NCI-H2107 treated with DMSO at 0.1 percent for 48 hours (cell line): ENCODE results near the gene ANKK1.

Source experiments
- DNase-seq: peaks from one replicate; lab custom pipeline; 2025; ENCODE audit not compliant: unreplicated experiment; lab: John Stamatoyannopoulos, UW

The ANKK1 gene

GRCh38 chr11:113387605-113388211 lies at the start of gene ANKK1:
ANKK1 (plus strand) TSS chr11:113387779; CDS start chr11:113387885, 106 bp downstream.
- DNase-seq: no peak

- no peak for DNase-seq
Measured at GRCh38 chr11:113338730-113339129, 48.8 kb upstream of the ANKK1 start.

DNA sequence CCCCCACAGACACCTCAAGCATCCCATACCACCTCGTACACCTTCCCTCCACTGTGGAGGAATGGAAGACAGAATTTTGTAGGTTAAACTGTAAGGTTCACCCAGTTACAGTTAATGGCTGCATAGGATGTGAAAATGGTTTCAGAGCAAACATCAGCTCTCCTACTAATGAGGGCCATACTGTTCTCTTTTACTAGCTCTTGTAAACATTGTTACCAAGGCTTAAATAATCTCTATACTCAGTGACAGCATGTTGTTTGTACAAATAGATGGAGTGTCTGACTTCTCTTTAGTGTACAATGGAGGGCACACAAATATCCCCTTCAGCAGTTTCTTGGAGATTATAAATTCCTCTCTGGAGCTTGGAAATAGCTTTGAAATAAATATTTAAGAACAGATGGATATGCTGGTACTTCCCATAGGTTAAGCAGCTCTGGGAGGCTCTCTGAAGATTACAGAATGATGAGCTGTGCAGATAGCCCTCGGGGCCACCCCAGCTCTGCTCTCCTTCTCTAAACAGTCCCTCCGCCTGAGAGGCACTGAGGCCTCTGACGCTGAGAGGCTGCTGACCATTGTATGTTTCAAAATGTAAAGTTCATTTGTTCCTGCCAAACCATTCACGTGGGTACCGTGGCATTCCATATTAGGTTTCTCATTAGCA lies 47.5 kb upstream of the ANKK1 start:
- DNase-seq: no peak

- no peak for DNase-seq
Measured at GRCh38 chr11:113341388-113342165, 46.0 kb upstream of the ANKK1 start.

- no peak for DNase-seq
Measured at GRCh38 chr11:113345978-113346377, 41.6 kb upstream of the ANKK1 start.

GRCh38 chr11:113349528-113349927 lies 38.1 kb upstream of the ANKK1 start:
- no peak for DNase-seq

DNA sequence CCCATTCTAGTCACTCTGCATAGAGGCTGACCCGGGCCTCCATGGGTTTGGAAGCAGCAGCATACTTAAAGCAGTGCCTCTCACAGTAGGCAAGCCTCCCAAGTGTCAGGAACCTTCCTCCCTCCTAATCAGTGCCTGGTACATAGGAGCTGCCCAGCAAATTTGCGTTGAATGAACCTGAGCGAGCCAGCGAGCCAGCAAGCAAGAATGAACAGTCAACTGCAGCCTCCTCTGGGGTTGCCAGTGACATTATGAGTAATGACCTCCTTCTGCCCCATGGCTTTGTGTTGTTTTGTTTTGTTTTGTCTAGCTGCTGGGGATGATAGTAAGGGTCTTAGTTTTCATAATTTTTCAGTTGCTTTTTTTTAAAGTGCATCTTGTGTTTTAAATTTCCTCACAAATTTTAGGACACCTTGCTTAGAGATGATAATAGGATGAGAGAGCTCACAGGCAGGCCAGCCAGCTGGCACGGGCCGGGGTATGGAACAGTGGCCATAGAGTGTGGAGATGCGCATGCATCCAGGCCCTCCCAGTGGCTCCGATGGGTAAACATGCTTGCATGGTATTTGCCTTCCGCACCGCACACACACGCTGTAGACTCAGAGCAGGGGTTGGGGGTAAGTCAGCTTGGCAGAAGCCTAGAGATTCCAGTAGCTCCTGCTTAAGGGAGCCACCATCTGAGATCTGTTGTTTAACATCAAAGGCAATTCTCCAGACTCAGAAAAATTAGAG lies 37.1 kb upstream of the ANKK1 start:
- no peak for DNase-seq

DNA sequence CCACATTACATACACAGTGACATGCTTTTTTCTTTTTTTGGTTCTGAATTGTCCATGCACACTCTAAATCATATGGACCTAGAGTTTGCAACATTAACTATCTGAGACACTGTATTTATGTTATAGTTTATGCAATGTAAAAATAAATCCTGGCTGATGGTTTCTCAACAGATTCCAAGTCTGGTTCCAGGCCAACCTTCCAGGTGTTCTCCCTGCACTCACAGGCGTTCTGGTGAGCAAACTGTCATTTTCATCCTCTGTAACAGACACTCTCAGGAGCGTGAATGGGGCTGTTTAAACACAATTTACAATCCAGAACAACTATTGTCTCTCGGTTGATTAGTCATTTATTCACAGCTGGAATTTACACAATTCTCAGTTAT lies 36.5 kb upstream of the ANKK1 start:
- DNase-seq: peak; percentile 38

- DNase-seq: peak; percentile 38
Measured at GRCh38 chr11:113351480-113351879, 36.1 kb upstream of the ANKK1 start.

GRCh38 chr11:113356203-113356602 lies 31.4 kb upstream of the ANKK1 start:
- DNase-seq: no peak

- DNase-seq: no peak
Measured at GRCh38 chr11:113363406-113363805, 24.2 kb upstream of the ANKK1 start.

GRCh38 chr11:113363996-113364641 lies 23.5 kb upstream of the ANKK1 start:
- no peak for DNase-seq

DNA sequence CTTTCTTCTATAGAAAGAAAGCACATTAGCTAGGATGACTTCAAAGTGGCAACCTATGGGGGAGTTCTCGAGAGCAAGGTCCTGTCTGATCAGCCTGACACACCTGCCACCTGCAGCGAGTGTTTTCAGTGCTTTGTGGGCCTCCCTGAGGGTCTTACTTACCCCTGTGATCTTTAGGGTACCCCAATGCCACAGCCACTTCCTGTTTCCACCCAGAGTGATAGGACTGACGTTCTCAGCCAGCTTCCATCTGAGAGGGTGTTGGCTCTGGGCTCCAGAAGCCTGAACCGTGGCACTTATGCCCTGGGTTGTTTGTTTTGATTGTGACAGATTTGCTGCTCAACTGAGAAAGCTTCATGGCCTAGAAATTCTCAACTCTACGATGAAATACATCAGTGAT lies 21.7 kb upstream of the ANKK1 start:
- no peak for DNase-seq

DNA sequence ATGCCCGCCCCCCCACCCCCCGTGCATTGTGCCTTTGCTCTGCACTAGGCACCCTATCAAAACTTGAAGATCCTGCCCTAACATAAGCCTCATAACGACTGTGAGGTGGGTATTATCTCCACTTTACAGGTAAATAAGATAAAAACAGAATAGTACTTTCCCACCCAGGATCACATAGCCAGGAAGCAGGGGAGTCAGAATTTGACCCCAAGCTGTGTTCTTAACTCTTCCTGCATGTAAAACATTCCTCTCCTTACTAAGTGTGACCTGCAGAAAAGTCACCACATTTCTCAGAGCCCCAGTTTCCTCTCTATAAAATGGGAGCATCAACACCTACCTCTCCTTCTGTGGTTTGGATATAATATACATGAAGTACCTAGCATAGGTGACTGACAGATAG lies 18.2 kb upstream of the ANKK1 start:
- DNase-seq: no peak

- DNase-seq: no peak
Measured at GRCh38 chr11:113370634-113371033, 16.9 kb upstream of the ANKK1 start.

GRCh38 chr11:113372309-113372708 lies 15.3 kb upstream of the ANKK1 start:
- no peak for DNase-seq

GRCh38 chr11:113373306-113373705 lies 14.3 kb upstream of the ANKK1 start:
- DNase-seq: no peak

DNA sequence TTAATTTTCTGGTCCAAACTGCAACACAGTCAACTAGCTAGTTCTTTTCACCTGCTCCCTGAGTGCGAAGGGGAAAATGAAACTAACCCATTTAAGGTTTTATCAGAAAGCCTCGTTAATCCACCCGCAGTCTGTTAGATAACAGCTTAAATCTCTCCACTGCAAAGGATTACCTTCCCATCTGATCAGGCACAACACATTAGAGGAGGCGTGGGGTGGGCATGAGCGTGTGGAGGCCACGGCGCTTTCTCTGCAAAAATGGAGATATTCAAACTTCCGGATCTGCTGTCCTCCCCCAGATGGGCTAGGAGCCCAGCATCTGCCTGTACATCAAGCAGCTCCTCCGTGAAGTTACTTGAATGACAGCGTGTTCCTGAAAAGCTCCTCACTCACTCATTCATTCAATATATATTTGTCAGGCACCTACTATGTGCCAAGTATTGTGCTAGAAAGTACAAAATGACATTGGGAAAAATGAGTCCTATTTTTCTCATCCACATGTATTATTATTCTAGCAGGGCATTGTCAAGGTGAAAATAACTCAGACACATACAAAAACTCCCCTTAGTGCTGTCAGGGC lies 13.5 kb upstream of the ANKK1 start:
- DNase-seq: no peak

GRCh38 chr11:113375402-113375801 lies 12.2 kb upstream of the ANKK1 start:
- DNase-seq: no peak

GRCh38 chr11:113376156-113376555 lies 11.4 kb upstream of the ANKK1 start:
- DNase-seq: no peak
